T-helper 1 cell (primary cell): ENCODE measurements around the gene SNRNP25.
"Not testable (repeated sequence)": the region's sequence is repeated elsewhere in the genome, so short reads cannot be mapped to it uniquely, and the experiment has no call there.

Source experiments
- DNase-seq, 5 donors: peaks; one replicate each; pipeline ENCODE4 v3.0.0-alpha.2; 2012 to 2020

SNRNP25 gene

GRCh38 chr16:42069-42457 is 11.6 kb upstream of the SNRNP25 start:
- no peak for DNase-seq

DNA sequence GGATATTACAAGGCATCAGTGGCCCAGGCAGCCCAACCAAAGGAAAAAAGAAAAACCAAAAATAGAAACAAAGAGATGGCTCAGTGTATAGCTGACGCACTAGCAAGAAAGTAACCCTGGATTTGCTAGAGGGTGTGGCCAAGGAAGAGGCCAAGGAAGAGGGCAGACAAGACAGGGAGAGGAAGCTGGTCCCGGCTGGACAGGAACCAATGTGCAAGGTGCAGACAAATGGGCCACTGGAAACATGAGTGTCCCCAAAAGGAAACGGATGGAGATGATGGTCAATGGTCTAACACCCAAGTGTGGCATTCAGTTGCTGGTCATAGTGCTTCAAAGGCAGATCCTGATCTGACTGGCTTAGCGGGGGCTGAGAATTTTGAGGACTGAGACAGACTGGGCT is 10.9 kb upstream of the SNRNP25 start:
- no peak for DNase-seq

DNA sequence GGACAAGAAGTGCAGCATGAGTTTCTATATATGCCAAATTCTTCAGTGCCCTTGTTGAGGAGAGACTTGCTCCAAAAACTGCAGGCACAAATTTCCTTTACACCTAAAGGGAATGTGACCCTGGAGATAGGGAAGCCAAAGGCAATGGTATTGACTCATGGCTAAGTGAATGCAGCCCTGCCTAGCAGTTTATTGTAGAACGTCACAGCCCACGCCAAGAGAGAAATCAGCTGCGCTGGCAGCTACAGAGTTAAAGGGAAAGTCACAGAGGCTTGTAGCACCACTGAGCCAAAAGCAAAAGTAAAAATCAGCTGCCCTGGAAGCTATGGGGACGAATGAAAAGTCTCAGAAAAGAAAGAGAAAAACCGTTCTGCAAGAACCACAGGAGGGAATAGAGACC is 10.3 kb upstream of the SNRNP25 start:
- DNase-seq, result no peak

DNA sequence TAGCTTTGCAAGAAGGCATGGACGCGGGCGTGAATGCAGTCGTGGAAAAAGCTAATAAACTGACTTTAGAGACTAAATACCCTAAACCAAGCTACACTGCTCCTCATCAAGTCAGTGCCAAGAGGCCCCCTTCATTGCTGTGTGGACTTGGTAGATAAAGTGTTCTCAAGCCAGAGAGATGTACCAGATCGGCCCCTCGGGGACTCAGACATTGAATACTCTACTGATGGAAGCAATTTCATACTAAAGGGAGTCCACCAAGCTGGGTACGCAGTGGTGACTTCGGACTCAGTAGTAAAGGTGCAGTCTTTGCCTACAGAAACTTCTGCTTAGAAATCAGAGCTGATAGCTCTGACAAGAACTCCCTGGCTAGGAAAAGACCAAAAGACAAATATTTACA is 9.0 kb upstream of the SNRNP25 start:
- no peak for DNase-seq

DNA sequence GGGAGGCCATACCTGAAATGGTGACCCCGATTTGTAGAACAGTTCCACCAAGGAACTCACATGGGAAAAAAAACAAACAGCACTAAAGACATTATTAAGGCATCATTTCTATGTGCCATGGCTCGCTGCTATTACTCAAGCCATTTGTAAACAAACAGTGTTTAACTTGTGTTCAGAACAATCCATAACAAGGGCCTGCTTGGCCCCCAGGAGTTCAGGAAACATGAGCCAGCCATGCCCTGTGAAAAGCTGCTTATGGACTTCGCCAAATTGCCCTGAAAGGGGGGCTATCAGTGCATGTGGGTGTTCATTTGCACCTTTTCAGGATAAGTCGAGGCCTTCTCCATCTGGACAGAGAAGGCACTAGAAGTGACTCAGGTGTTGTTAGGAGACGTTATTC is 8.2 kb upstream of the SNRNP25 start:
- DNase-seq, result no peak

- not testable (repeated sequence) for DNase-seq
Observed at GRCh38 chr16:46510-46909, 7.1 kb upstream of the SNRNP25 start.

- DNase-seq, result no peak
Observed at GRCh38 chr16:47234-47633, 6.4 kb upstream of the SNRNP25 start.

GRCh38 chr16:50769-51591 is 2.6 kb upstream of the SNRNP25 start:
- DNase-seq, result no peak

- DNase-seq, result no peak
Observed at GRCh38 chr16:54237-54581, 581 bp downstream of the SNRNP25 start.

GRCh38 chr16:55571-56136 is 2.0 kb downstream of the SNRNP25 start:
- DNase-seq, result no peak

DNA sequence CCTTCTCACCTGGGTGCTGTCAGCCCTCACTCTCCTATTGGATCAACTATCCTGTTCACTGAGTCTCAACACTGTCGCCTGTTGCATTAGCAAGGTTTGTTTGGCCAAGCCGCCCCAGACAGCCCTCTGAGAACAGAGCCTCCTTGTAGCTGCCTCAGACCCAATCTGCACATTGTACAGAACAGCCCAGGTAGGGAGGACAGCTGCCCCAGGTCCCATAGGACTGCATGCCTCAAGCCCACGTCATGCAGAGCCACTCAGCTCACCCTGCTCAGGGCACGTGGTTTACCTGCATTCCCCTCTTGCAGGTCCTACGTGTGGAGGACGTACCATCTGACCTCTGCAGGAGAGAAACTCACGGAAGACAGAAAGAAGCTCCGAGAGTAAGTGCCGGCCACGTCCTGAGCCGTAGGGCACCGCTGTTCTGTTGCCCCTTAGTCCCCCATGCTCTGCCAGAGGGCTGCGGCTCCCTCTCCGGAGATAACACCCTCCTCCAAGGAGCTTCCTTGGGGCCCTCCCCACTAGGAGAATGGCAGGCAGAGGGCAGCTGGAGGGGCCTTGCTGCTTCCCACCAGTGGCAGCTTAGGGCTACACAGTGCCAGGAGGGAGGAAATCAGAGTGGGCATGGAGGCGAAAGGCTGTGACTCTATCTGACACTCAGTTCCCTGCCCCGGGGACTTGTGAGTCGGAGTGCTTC is 2.8 kb downstream of the SNRNP25 start:
- no peak for DNase-seq

GRCh38 chr16:57711-58110 is 4.1 kb downstream of the SNRNP25 start:
- DNase-seq, result no peak

GRCh38 chr16:58491-59439 is 5.1 kb downstream of the SNRNP25 start:
- DNase-seq, result no peak

DNA sequence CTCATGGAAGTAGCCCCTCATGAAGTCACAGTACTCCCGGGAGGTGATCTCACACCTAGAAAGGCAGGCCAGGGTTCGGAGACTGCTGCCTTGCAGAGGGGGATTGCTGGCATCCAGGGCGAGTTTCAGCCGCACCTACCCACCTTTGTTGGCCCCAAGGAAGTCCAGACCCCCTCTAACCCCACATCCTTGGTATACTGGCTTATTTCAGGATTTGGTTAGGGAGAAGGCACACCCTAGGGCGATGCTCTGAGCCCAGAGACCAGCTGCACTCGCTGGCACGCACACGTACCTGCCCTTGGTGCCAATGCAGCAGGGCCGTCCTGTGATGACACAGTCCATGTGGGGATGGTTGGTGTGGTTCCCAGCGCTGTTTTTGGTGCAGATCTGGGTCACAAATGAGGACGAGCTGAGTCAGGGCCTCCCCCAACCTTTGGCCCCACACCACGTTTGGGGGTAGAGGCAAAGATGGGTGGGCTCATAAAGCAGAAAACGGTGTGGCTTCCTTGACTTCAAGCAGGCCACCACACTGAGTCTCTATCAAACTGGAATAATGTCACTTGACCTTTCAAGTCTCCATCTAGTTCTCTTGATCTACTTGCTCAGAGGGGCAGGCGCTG is 5.9 kb downstream of the SNRNP25 start:
- DNase-seq, result no peak

DNA sequence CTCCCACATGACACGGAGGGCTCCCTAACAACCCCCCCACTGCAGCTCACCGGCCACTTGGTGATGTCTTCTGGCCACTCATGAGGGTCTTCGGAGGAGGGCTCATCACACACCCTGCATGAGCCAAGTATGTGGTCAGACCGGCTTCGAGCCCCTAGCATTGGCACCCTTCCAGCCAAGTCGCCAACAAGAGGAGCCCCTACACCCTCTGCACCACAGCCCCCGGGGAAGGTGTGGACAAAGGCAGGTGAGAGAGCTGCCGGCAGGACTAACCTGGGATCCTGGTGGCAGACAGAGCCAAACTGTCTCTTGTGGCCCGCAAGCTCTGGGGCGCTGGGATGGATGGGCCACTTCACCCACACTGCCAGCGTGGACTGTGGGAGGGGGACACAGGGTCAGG is 6.5 kb downstream of the SNRNP25 start:
- DNase-seq, result no peak

GRCh38 chr16:60929-61878 is 7.6 kb downstream of the SNRNP25 start:
- DNase-seq, result no peak

DNA sequence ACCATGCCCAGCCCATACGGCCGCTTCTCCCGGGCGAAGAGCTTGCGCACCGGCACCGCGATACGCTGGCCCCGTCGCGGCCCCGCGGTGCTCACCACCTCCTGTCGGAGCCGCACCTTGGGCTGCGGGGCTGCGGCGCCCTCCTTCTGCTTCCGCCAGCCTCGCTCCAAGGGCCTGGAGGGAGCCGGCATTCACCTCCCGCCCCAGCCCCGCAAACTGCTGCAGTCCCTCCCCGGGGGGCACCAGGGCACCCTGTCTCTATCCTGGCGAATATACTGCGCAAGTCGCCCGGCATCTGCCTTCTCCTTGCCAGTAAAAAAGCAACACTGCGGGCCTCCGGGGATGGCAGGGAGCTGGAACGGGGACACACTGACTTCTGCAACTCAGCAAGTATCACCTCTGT is 8.3 kb downstream of the SNRNP25 start:
- DNase-seq, result no peak

GRCh38 chr16:62283-62967 is 8.8 kb downstream of the SNRNP25 start:
- DNase-seq, result no peak

GRCh38 chr16:62968-63391 is 9.4 kb downstream of the SNRNP25 start:
- no peak for DNase-seq

GRCh38 chr16:63466-63865 is 9.8 kb downstream of the SNRNP25 start:
- DNase-seq, result no peak
